T-helper 22 cell (primary cell): Measurements from ENCODE around the gene SP8.

Experiments used
- DNase-seq: peaks from one replicate; pipeline ENCODE4 v3.0.0-alpha.2; 2020; ENCODE audit warnings: low read depth

SP8 gene

GRCh38 chr7:20754001-20754400 is 32.7 kb downstream of the SP8 start:
- no peak for DNase-seq

GRCh38 chr7:20749906-20750305 is 36.8 kb downstream of the SP8 start:
- no peak for DNase-seq

DNA sequence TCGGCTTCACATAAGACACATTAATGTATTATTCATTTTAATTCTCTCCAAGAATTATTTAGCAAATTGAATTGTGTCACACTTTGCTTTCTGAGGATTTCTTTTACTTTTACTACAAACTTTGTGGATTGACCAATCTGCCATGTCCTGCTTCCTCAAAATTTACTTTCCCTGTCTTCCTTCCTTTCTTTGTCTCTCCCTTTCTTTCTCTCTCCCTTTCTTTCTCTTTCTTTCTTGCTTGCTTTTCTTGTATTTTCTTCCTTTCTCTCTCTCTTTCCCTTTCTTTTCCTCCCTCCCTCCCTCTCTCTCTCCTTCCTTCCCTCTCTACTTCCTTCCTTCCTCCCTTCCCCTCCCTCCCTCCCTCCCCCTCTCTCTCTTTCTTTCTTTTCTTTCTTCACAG is 37.8 kb downstream of the SP8 start:
- no peak for DNase-seq

DNA sequence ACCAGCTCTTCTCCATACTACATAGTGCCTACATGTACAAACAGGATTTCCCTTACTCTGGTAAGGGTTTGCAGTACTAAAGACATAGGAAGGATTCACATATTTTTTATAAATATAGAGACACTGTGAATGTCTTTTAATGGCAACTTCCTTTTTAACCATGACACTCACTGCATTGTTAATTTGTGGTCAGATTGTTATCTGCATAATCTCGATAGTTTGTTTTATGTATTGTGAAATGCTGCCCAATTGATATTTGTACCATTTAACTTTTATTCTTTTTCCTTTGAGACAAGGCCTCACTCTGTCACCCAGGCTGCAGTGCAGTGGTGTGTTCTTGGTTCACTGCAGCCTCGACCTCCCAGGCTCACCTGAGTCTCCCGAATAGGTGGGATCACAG is 39.7 kb downstream of the SP8 start:
- DNase-seq, result no peak

DNA sequence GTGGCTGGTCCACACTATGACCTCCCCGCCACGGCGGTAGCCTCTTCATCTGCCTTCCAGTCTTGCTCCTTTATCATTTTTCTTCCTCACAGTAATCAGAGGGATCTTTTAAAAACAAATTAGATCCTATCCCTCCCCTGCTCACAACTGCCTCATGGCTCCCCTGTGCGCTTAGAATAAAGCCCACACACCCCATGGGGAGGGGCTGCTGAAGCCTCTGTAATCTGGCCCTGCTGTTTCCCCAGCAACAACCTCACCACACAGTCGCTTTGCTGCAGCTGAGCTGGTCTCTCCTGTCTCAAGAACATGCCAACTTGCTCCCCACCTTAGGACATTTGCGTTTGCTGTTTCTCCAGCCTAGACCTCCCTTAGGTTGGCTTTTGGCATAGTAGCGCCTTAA is 41.0 kb downstream of the SP8 start:
- no peak for DNase-seq

GRCh38 chr7:20744954-20745446 is 41.7 kb downstream of the SP8 start:
- no peak for DNase-seq

DNA sequence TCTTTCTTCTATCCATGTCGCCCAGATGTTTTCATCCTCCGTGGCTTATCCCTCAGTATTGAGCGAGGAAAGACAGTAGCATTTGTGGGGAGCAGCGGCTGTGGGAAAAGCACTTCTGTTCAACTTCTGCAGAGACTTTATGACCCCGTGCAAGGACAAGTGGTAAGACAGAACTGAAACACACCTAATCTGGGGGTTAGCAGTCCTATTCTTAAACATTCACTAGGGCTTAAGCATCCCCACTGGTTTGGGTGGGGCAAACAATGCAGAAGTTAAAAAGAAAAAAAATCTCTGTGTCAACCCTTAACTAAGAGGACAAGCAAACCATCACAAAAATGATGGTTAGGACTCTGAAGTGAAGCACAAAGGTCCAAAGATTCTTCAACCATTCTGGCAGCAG is 43.8 kb downstream of the SP8 start:
- no peak for DNase-seq

DNA sequence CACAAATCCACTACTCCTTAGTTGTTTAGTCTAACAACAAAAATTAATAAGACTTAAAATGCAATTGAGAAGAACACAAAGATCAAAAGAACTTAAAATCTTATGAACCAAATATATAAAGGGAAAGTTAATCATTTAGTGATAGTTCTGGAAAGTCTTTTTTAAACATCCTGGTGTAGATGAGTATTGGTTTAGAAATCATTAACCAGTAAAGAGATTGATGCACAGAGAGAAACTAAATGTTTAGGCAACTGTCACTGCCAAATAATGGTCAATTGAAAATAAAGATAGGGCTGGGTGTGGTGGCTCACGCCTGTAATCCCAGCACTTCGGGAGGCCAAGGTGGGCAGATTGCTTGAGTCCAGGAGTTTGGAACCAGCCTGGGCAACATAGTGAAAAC is 44.9 kb downstream of the SP8 start:
- no peak for DNase-seq

GRCh38 chr7:20738518-20739481 is 47.9 kb downstream of the SP8 start:
- no peak for DNase-seq

- DNase-seq, result no peak
These were observed 48.7 kb downstream of the SP8 start for GRCh38 chr7:20737840-20738448.

DNA sequence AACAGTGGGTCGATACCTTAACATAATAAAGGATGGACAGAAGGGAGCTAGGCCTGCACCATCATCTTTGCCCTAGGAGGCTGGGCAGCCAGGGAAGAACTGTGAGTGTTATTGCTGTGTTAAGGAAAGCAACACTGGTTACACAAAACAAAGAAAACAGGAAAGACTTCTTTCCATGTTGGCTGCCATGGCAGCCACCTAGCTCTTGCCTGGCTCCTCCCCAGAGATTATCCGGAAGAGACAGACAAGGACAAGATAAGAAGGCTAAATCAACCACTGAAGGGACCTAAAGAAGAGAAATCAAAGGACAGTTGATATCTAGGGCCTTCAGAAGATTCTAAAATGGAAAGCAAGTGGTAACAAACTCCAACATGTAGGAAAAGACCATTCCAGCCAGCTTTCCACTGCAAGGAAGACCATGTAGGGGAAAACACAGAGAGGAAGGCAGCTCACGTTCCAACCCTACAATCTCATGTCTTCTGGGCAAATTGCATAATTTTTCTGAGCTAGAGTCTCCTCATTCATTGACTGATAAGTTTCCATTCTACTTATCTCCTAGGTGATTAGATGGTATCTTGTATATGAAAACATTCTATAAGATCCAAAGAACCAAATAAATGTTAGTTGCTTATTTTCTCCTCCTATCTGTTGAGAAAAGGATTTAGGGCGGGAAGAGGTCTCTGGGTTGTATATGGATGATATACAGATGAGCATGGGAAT is 51.2 kb downstream of the SP8 start:
- no peak for DNase-seq
